ENCODE results near the gene EEF1B2. TPM values are rescaled to one million over a fixed set of nuclear protein-coding genes. Genes with fewer than 3 reads are reported as not detected.
"Not testable (repeated sequence)": the region's sequence is repeated elsewhere in the genome, so short reads cannot be mapped to it uniquely, and the experiment has no call there.

The EEF1B2 gene
- total RNA-seq, 1 donor from 2014 or later, result 614 TPM

GRCh38 chr2:206203331-206203730, 43.6 kb downstream of the EEF1B2 start:
- no peak overlapping the region for H3K27ac Mint-ChIP-seq (ENCODE audit: unreplicated experiment)
- H3K27me3 Mint-ChIP-seq (ENCODE audit: low read depth), result no peaks in the 10 kb centered on the region
- DNase-seq (ENCODE audit: low read depth, low spot score), result no peak
- TF ChIP-seq, protein P1, sequence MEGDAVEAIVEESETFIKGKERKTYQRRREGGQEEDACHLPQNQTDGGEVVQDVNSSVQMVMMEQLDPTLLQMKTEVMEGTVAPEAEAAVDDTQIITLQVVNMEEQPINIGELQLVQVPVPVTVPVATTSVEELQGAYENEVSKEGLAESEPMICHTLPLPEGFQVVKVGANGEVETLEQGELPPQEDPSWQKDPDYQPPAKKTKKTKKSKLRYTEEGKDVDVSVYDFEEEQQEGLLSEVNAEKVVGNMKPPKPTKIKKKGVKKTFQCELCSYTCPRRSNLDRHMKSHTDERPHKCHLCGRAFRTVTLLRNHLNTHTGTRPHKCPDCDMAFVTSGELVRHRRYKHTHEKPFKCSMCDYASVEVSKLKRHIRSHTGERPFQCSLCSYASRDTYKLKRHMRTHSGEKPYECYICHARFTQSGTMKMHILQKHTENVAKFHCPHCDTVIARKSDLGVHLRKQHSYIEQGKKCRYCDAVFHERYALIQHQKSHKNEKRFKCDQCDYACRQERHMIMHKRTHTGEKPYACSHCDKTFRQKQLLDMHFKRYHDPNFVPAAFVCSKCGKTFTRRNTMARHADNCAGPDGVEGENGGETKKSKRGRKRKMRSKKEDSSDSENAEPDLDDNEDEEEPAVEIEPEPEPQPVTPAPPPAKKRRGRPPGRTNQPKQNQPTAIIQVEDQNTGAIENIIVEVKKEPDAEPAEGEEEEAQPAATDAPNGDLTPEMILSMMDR (conservative IDR thresholded peaks at IDR 0.05), result no peak
- H3K9me3 Mint-ChIP-seq, result peaks cover 2% of the 10 kb centered on the region
- no peak overlapping the region for H3K4me3 Mint-ChIP-seq
- H3K4me1 Mint-ChIP-seq, result peaks cover 3% of the 10 kb centered on the region
- no peaks in the 10 kb centered on the region for H3K36me3 Mint-ChIP-seq (ENCODE audit: low read depth)

- no peak for DNase-seq (ENCODE audit: low read depth, low spot score)
- Mint-ChIP-seq H3K36me3 (ENCODE audit: low read depth) (no peaks in the 10 kb centered on the region), H3K4me1 (peaks cover 3% of the 10 kb centered on the region), H3K27ac (ENCODE audit: unreplicated experiment) (no peak overlapping the region), H3K9me3 (peaks cover 2% of the 10 kb centered on the region), H3K27me3 (ENCODE audit: low read depth) (no peaks in the 10 kb centered on the region), H3K4me3 (no peak overlapping the region)
- TF ChIP-seq, protein P1 (conservative IDR thresholded peaks at IDR 0.05), result no peak
Observed at GRCh38 chr2:206204710-206205109, 45.0 kb downstream of the EEF1B2 start.

DNA sequence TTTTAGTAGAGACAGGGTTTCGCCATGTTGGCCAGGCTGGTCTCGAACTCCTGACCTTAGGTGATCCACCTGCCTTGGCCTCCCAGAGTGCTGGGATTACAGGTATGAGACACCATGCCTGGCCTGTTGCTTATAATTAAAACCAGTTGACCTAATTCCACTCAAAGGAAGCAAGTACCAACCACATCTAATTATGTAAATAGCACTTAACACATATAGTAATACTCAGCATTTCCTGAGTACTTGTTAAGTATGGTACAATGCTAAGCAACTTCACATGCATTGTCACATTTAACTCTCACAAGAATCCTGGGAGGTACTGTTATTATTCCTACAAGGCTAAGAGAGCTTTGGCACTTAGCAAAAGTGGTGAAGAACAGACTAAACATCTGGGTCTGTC, 47.6 kb downstream of the EEF1B2 start:
- H3K4me1 Mint-ChIP-seq; H3K36me3 Mint-ChIP-seq (ENCODE audit: low read depth); DNase-seq (ENCODE audit: low read depth, low spot score); H3K9me3 Mint-ChIP-seq; H3K27me3 Mint-ChIP-seq (ENCODE audit: low read depth); H3K4me3 Mint-ChIP-seq; H3K27ac Mint-ChIP-seq (ENCODE audit: unreplicated experiment): not testable (repeated sequence)

DNA sequence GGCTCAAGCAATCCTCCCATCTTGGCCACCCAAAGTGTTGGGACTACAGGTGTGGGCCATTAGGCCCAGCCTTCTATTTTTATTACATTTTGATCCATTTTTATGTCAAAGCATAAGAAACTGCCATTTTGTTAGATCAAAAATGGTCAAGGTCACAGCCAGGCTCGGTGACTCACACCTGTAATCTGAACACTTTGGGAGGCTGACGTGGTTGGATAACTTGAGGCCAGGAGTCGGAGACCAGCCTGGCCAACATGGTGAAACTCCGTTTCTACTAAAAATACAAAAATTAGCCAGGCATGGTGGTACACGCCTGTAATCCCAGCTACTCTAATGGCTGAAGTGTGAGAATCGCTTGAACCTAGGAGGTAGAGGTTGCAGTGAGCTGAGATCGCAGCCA, 49.2 kb downstream of the EEF1B2 start:
- H3K4me1 Mint-ChIP-seq, result peaks cover 14% of the 10 kb centered on the region
- TF ChIP-seq, protein P1 (conservative IDR thresholded peaks at IDR 0.05), result no peak
- peaks cover 2% of the 10 kb centered on the region for H3K36me3 Mint-ChIP-seq (ENCODE audit: low read depth)
- H3K4me3 Mint-ChIP-seq, result no peak overlapping the region
- DNase-seq (ENCODE audit: low read depth, low spot score), result no peak
- H3K9me3 Mint-ChIP-seq, result no peaks in the 10 kb centered on the region
- H3K27me3 Mint-ChIP-seq (ENCODE audit: low read depth), result no peaks in the 10 kb centered on the region
- H3K27ac Mint-ChIP-seq (ENCODE audit: unreplicated experiment), result no peak overlapping the region

GRCh38 chr2:206211657-206212255, 52.1 kb downstream of the EEF1B2 start:
- TF ChIP-seq, protein P1 (conservative IDR thresholded peaks at IDR 0.05), result no peak
- Mint-ChIP-seq H3K4me3 (no peak overlapping the region), H3K4me1 (peaks cover 16% of the 10 kb centered on the region), H3K9me3 (no peaks in the 10 kb centered on the region), H3K36me3 (ENCODE audit: low read depth) (peaks cover 2% of the 10 kb centered on the region), H3K27ac (ENCODE audit: unreplicated experiment) (no peak overlapping the region), H3K27me3 (ENCODE audit: low read depth) (no peaks in the 10 kb centered on the region)
- no peak for DNase-seq (ENCODE audit: low read depth, low spot score)

Other genes with a start within 250 kb of the EEF1B2 start
- gene INO80D, start 73.7 kb upstream of the EEF1B2 start, total RNA-seq, result 18.1 and 18.8 TPM in 2 replicates
- 85.7 and 89.2 TPM in 2 replicates for gene NDUFS1, start 451 bp upstream of the EEF1B2 start, total RNA-seq
- gene ZDBF2, start 114.8 kb downstream of the EEF1B2 start, total RNA-seq, result 27.1 and 28.1 TPM in 2 replicates

Data from neural crest cell (in vitro differentiated cells).